Endothelial cell of umbilical vein (primary cell): ENCODE measurements around the gene PRLR. TPM values are rescaled to one million over a fixed set of nuclear protein-coding genes. Genes with fewer than 3 reads are reported as not detected.

ENCODE experiments used
- BruUV-seq: library from RNA; stranded (reverse); fragments of 400-500 nt; replicated peaks from 2 replicates; lab custom pipeline; 2021; lab: Mats Ljungman, UMichigan
- CTCF ChIA-PET: fragments of 300-600, 350-600 bp; sonication (Branson Sonifier 250); formaldehyde crosslinking; loops from one replicate; lab custom pipeline; 2021; ENCODE audit warnings: antibody characterized with exemption, inconsistent platforms; lab: Charles Lee
- POLR2A ChIA-PET: fragments of 300-600, 350-600 bp; sonication (Branson Sonifier 250); formaldehyde crosslinking; loops from one replicate; lab custom pipeline; 2021; ENCODE audit warnings: antibody characterized with exemption, inconsistent platforms; lab: Charles Lee
- DNase-seq: peaks from one replicate; pipeline ENCODE4 v3.0.0-alpha.2; 2011; ENCODE audit warnings: low read depth, low spot score
- FAIRE-seq: peaks from 2 replicates; lab custom pipeline; 2011; peaks lifted over from hg19 to GRCh38; lab: Jason Lieb, UNC
- H2AFZ ChIP-seq: 2 replicates; pipeline ENCODE4 v1.6.0; 2012; ENCODE audit warnings: low read depth, low read length, control low read depth, inconsistent platforms
- H3K27ac ChIP-seq: 2 replicates; pipeline ENCODE4 v1.5.1; 2011; ENCODE audit warnings: low read depth, mild to moderate bottlenecking, control low read depth, low read length, moderate library complexity; ENCODE audit not compliant: insufficient read depth
- H3K27me3 ChIP-seq, 2 experiments: 2 replicates each; pipeline versions ENCODE4 v1.6.0 to v1.6.1; 2011; ENCODE audit warnings: low read length in 2 of 2, mixed read lengths in 1 of 2; ENCODE audit not compliant: control insufficient read depth in 2 of 2, insufficient read depth in 2 of 2
- H3K36me3 ChIP-seq, 2 experiments: 2 replicates in 1 of 2; 3 replicates in 1 of 2; pipeline ENCODE4 v1.5.1; 2011; ENCODE audit warnings: low read length in 2 of 2, mild to moderate bottlenecking in 1 of 2, moderate library complexity in 1 of 2; ENCODE audit not compliant: control insufficient read depth in 2 of 2, insufficient read depth in 2 of 2; ENCODE audit errors: extremely low read depth in 1 of 2
- H3K4me1 ChIP-seq: 3 replicates; pipeline ENCODE4 v1.5.1; 2011; ENCODE audit warnings: mild to moderate bottlenecking, low read length; ENCODE audit not compliant: control insufficient read depth, insufficient read depth; ENCODE audit errors: extremely low read depth
- H3K4me2 ChIP-seq: 2 replicates; pipeline ENCODE4 v1.6.1; 2011; ENCODE audit warnings: low read length, control low read depth, mixed read lengths; ENCODE audit not compliant: insufficient read depth
- H3K4me3 ChIP-seq, 3 experiments: fragments of 200-600 bp in 1 of 3; sonication (generic), shearing (Covaris generic) in 1 of 3; replicated peaks in 1 of 3; 2 replicates each; pipeline ENCODE4 v1.5.1; 2011 to 2016; ENCODE audit warnings: control low read depth in 3 of 3, low read length in 3 of 3, mild to moderate bottlenecking in 2 of 3, inconsistent platforms in 1 of 3, low read depth in 1 of 3, moderate library complexity in 1 of 3; ENCODE audit not compliant: insufficient read depth in 1 of 3
- H3K79me2 ChIP-seq: 2 replicates; pipeline ENCODE4 v1.6.0; 2012; ENCODE audit warnings: low read length, inconsistent platforms; ENCODE audit not compliant: control insufficient read depth, insufficient read depth
- H3K9ac ChIP-seq: replicated peaks from 2 replicates; pipeline ENCODE3; 2011; ENCODE audit warnings: low read length, control low read depth; ENCODE audit not compliant: insufficient read depth; ENCODE audit errors: extremely low read depth
- H3K9me1 ChIP-seq: replicated peaks from 3 replicates; pipeline ENCODE4 v1.6.0; 2011; ENCODE audit warnings: mild to moderate bottlenecking, low read length; ENCODE audit not compliant: control insufficient read depth, insufficient read depth; ENCODE audit errors: extremely low read depth
- H3K9me3 ChIP-seq: replicated peaks from 2 replicates; pipeline ENCODE4 v1.5.1; 2012; ENCODE audit warnings: low read length, inconsistent platforms; ENCODE audit not compliant: control insufficient read depth, insufficient read depth
- H4K20me1 ChIP-seq: replicated peaks from 2 replicates; pipeline ENCODE3; 2011; ENCODE audit warnings: mild to moderate bottlenecking, low read length; ENCODE audit not compliant: control insufficient read depth, insufficient read depth; ENCODE audit errors: extremely low read depth
- CTCF ChIP-seq, 2 donors: IDR thresholded peaks; 1 replicate in 1 of 2; 2 replicates in 1 of 2; pipeline ENCODE4 v1.5.1; 2011; ENCODE audit warnings: low read length in 2 of 2, mild to moderate bottlenecking in 2 of 2, moderate library complexity in 2 of 2, control low read depth in 1 of 2, inconsistent platforms in 1 of 2, low read depth in 1 of 2; ENCODE audit not compliant: insufficient read depth in 1 of 2; ENCODE audit errors: extremely low read depth in 1 of 2
- EZH2 ChIP-seq: IDR thresholded peaks from 2 replicates; pipeline ENCODE4 v1.6.1; 2012; ENCODE audit warnings: borderline replicate concordance, low read depth, mild to moderate bottlenecking, moderate library complexity, low read length, inconsistent platforms; ENCODE audit not compliant: severe bottlenecking
- FOS ChIP-seq: IDR thresholded peaks from 2 replicates; pipeline ENCODE4 v1.6.1; 2011; ENCODE audit warnings: mild to moderate bottlenecking, low read length, moderate library complexity, borderline replicate concordance; ENCODE audit not compliant: insufficient read depth
- GATA2 ChIP-seq: IDR thresholded peaks from 2 replicates; pipeline ENCODE4 v1.7.0; 2011; ENCODE audit warnings: low read depth, mild to moderate bottlenecking, moderate library complexity, mixed read lengths, low read length; ENCODE audit not compliant: insufficient read length, insufficient read depth
- JUN ChIP-seq: IDR thresholded peaks from 2 replicates; pipeline ENCODE4 v1.6.1; 2011; ENCODE audit warnings: borderline replicate concordance, low read depth; ENCODE audit not compliant: insufficient read length, insufficient read depth
- MYC ChIP-seq: IDR thresholded peaks from one replicate; pipeline ENCODE4 v1.6.1; 2011; ENCODE audit warnings: mild to moderate bottlenecking, low read depth, low read length
- POLR2A ChIP-seq: IDR thresholded peaks from 2 replicates; pipeline ENCODE4 v1.6.1; 2012; ENCODE audit warnings: low read depth, mild to moderate bottlenecking, control low read depth, low read length
- POLR2AphosphoS5 ChIP-seq: IDR thresholded peaks from 2 replicates; pipeline ENCODE4 v1.6.1; 2012; ENCODE audit warnings: low read depth, mild to moderate bottlenecking, control low read depth, low read length, moderate library complexity; ENCODE audit not compliant: insufficient read depth
- dilution Hi-C: fragments of 300-500 bp; cut with MboI; formaldehyde crosslinking; loops from one replicate; pipeline ENCODE4 v1.15.0; 2019; ENCODE audit warnings: low sequenced_read_pairs; ENCODE audit not compliant: extremely low pct_ligation_motif_present
- intact Hi-C: fragments of 100-400 bp; cut with micrococcal nuclease; formaldehyde crosslinking; loops from one replicate; pipeline ENCODE4 v1.10.0; 2022
- polyA plus RNA-seq, 4 experiments: library from polyadenylated mRNA; depleted of rRNA in 3 of 4; stranded (reverse) in 3 of 4; unstranded in 1 of 4; fragments of >200 nt; gene quantifications; 2 replicates each; pipeline versions ENCODE4 v1.2.1 to v1.2.3, GENCODE V29; 2011 to 2012; ENCODE audit warnings: missing spikeins in 1 of 4
- total RNA-seq: library from RNA; stranded (reverse); gene quantifications from 2 replicates; pipeline ENCODE4 v1.2.3, GENCODE V29; 2021

The PRLR gene
- total and polyA plus RNA-seq, 2 donors (not counting 3 experiments of a cell fraction or from before 2014, with no cell fraction given): not detected

GRCh38 chr5:35031276-35031675 is 199.0 kb downstream of the PRLR start:
- Histone ChIP-seq H3K4me1 (no peaks in the 10 kb centered on the region), H3K27me3 (peaks cover 1 to 2% of the 10 kb centered on the region in 2 experiments), H3K27ac (no peak overlapping the region), H3K4me2 (no peak overlapping the region), H3K9me1 (no peaks in the 10 kb centered on the region), H3K9ac (no peak overlapping the region), H3K36me3 (no peaks in the 10 kb centered on the region), H2AFZ (no peak overlapping the region), H4K20me1 (no peaks in the 10 kb centered on the region), H3K4me3 (no peak overlapping the region), H3K9me3 (no peaks in the 10 kb centered on the region), H3K79me2 (no peaks in the 10 kb centered on the region)
- FAIRE-seq: no peak
- intact Hi-C loops (no loop called here), dilution Hi-C loops (no loop called here)
- POLR2A ChIA-PET: no interaction called here
- BruUV-seq: no TSS peak
- no peak for TF ChIP-seq JUN
- TF ChIP-seq MYC: no peak
- TF ChIP-seq EZH2: no peak
- no peak for TF ChIP-seq GATA2
- no peak for TF ChIP-seq FOS
- TF ChIP-seq CTCF (IDR thresholded peaks at IDR 0.05; ENCODE audit: extremely low read depth in 1 of 2, insufficient read depth in 1 of 2, low read depth in 1 of 2, low read length in 2 of 2): no peak
- no peak for TF ChIP-seq POLR2AphosphoS5
- no peak for TF ChIP-seq POLR2A
- no peak for DNase-seq
- CTCF ChIA-PET: no interaction called here
